Activated CD4-positive, alpha-beta T cell treated with anti-CD3 and anti-CD28 coated beads, Interleukin-2, amount 10 ng/mL, durations not matched to agents 24 days and 14 days (primary cell): ENCODE measurements around the gene STK25. TPM values are rescaled to one million over a fixed set of nuclear protein-coding genes. Genes with fewer than 3 reads are reported as not detected.

Experiments used
- DNase-seq: peaks from one replicate; pipeline ENCODE4 v3.0.0; 2022
- H3K27ac Mint-ChIP-seq: one replicate; pipeline ENCODE4 v1.8.0; 2022; ENCODE audit warnings: mild to moderate bottlenecking, mixed read lengths
- H3K27me3 Mint-ChIP-seq: one replicate; pipeline ENCODE4 v1.8.0; 2022; ENCODE audit warnings: mixed read lengths
- H3K36me3 Mint-ChIP-seq: one replicate; pipeline ENCODE4 v1.8.0; 2022; ENCODE audit warnings: low read depth, mild to moderate bottlenecking, mixed read lengths
- H3K4me1 Mint-ChIP-seq: one replicate; pipeline ENCODE4 v1.8.0; 2021; ENCODE audit warnings: mixed read lengths
- H3K4me3 Mint-ChIP-seq: one replicate; pipeline ENCODE4 v1.8.0; 2022; ENCODE audit warnings: mild to moderate bottlenecking, moderate library complexity, mixed read lengths
- H3K9me3 Mint-ChIP-seq: one replicate; pipeline ENCODE4 v1.8.0; 2021; ENCODE audit warnings: mixed read lengths
- intact Hi-C: fragments of 100-400 bp; cut with micrococcal nuclease; formaldehyde crosslinking; loops from one replicate; pipeline ENCODE4 v1.15.1; 2023
- total RNA-seq: library from RNA; stranded (reverse); gene quantifications from 2 replicates; pipeline ENCODE4 v1.2.3, GENCODE V29; 2022

Gene STK25
- total RNA-seq, 1 donor from 2014 or later, result 121 TPM

- Mint-ChIP-seq H3K27me3 (no peaks in the 10 kb centered on the region), H3K4me3 (no peak overlapping the region), H3K27ac (no peak overlapping the region), H3K9me3 (no peaks in the 10 kb centered on the region), H3K4me1 (no peaks in the 10 kb centered on the region), H3K36me3 (peaks cover 3% of the 10 kb centered on the region)
- intact Hi-C loops, result no loop called here
- no peak for DNase-seq
Observed at GRCh38 chr2:241489733-241490680, 18.4 kb downstream of the STK25 start.

GRCh38 chr2:241489088-241489487 is 19.3 kb downstream of the STK25 start:
- Mint-ChIP-seq H3K27ac (no peak overlapping the region), H3K9me3 (no peaks in the 10 kb centered on the region), H3K4me1 (no peaks in the 10 kb centered on the region), H3K36me3 (peaks cover 2% of the 10 kb centered on the region), H3K27me3 (no peaks in the 10 kb centered on the region), H3K4me3 (no peak overlapping the region)
- intact Hi-C loops, result no loop called here
- DNase-seq, result no peak

GRCh38 chr2:241485172-241485911 is 23.0 kb downstream of the STK25 start:
- no peaks in the 10 kb centered on the region for H3K9me3 Mint-ChIP-seq
- H3K27me3 Mint-ChIP-seq, result no peaks in the 10 kb centered on the region
- no peaks in the 10 kb centered on the region for H3K4me1 Mint-ChIP-seq
- intact Hi-C loops, result no loop called here
- no peak overlapping the region for H3K4me3 Mint-ChIP-seq
- H3K27ac Mint-ChIP-seq, result no peak overlapping the region
- H3K36me3 Mint-ChIP-seq, result no peaks in the 10 kb centered on the region
- no peak for DNase-seq

- no peaks in the 10 kb centered on the region for H3K4me1 Mint-ChIP-seq
- no peaks in the 10 kb centered on the region for H3K36me3 Mint-ChIP-seq
Observed at GRCh38 chr2:241483305-241483704, 25.1 kb downstream of the STK25 start.

GRCh38 chr2:241482126-241482955 is 26.0 kb downstream of the STK25 start:
- Mint-ChIP-seq H3K9me3 (no peaks in the 10 kb centered on the region), H3K27ac (no peak overlapping the region), H3K4me1 (no peaks in the 10 kb centered on the region), H3K4me3 (no peak overlapping the region), H3K36me3 (no peaks in the 10 kb centered on the region), H3K27me3 (no peaks in the 10 kb centered on the region)
- intact Hi-C loops, result no loop called here
- no peak for DNase-seq

More at GRCh38 chr2:241483305-241483704, 25.1 kb downstream of the STK25 start:
- H3K4me3 Mint-ChIP-seq, result no peak overlapping the region
- H3K27me3 Mint-ChIP-seq, result no peaks in the 10 kb centered on the region
- no peak overlapping the region for H3K27ac Mint-ChIP-seq
- intact Hi-C loops, result no loop called here
- H3K9me3 Mint-ChIP-seq, result no peaks in the 10 kb centered on the region
- DNase-seq, result no peak

- DNase-seq, result no peak
- no peaks in the 10 kb centered on the region for H3K4me1 Mint-ChIP-seq
- no peak overlapping the region for H3K27ac Mint-ChIP-seq
- H3K27me3 Mint-ChIP-seq, result no peaks in the 10 kb centered on the region
- intact Hi-C loops, result no loop called here
- no peaks in the 10 kb centered on the region for H3K9me3 Mint-ChIP-seq
- H3K36me3 Mint-ChIP-seq, result no peaks in the 10 kb centered on the region
- H3K4me3 Mint-ChIP-seq, result no peak overlapping the region
Observed at GRCh38 chr2:241481687-241482086, 26.7 kb downstream of the STK25 start.

- Mint-ChIP-seq H3K36me3 (no peaks in the 10 kb centered on the region), H3K4me3 (no peak overlapping the region), H3K4me1 (no peaks in the 10 kb centered on the region), H3K27ac (no peak overlapping the region), H3K9me3 (no peaks in the 10 kb centered on the region), H3K27me3 (no peaks in the 10 kb centered on the region)
- intact Hi-C loops, result no loop called here
- no peak for DNase-seq
Observed at GRCh38 chr2:241479026-241479898, 29.1 kb downstream of the STK25 start.

GRCh38 chr2:241478166-241478565 is 30.2 kb downstream of the STK25 start:
- Mint-ChIP-seq H3K27ac (no peak overlapping the region), H3K9me3 (no peaks in the 10 kb centered on the region), H3K27me3 (peaks cover under 1% of the 10 kb centered on the region), H3K4me1 (no peaks in the 10 kb centered on the region), H3K36me3 (no peaks in the 10 kb centered on the region), H3K4me3 (no peak overlapping the region)
- DNase-seq, result no peak
- intact Hi-C loops, result no loop called here

- Mint-ChIP-seq H3K9me3 (no peaks in the 10 kb centered on the region), H3K27ac (no peak overlapping the region), H3K4me3 (no peak overlapping the region), H3K4me1 (peaks cover under 1% of the 10 kb centered on the region), H3K27me3 (peaks cover 10% of the 10 kb centered on the region), H3K36me3 (no peaks in the 10 kb centered on the region)
- no peak for DNase-seq
- intact Hi-C loops, result no loop called here
Observed at GRCh38 chr2:241475267-241475666, 33.1 kb downstream of the STK25 start.

- H3K27ac Mint-ChIP-seq, result no peak overlapping the region
- no peaks in the 10 kb centered on the region for H3K9me3 Mint-ChIP-seq
- no peak for DNase-seq
- H3K36me3 Mint-ChIP-seq, result no peaks in the 10 kb centered on the region
- no peak overlapping the region for H3K4me3 Mint-ChIP-seq
- peaks cover 10% of the 10 kb centered on the region for H3K27me3 Mint-ChIP-seq
- H3K4me1 Mint-ChIP-seq, result peaks cover 1% of the 10 kb centered on the region
- intact Hi-C loops, result no loop called here
Observed at GRCh38 chr2:241473399-241473798, 35.0 kb downstream of the STK25 start.

GRCh38 chr2:241469746-241470145 is 38.6 kb downstream of the STK25 start:
- H3K27ac Mint-ChIP-seq, result no peak overlapping the region
- no peaks in the 10 kb centered on the region for H3K36me3 Mint-ChIP-seq
- H3K4me1 Mint-ChIP-seq, result peaks cover 1% of the 10 kb centered on the region
- intact Hi-C loops, result no loop called here
- H3K9me3 Mint-ChIP-seq, result no peaks in the 10 kb centered on the region
- H3K4me3 Mint-ChIP-seq, result no peak overlapping the region
- peaks cover 15% of the 10 kb centered on the region for H3K27me3 Mint-ChIP-seq
- peak; percentile 67 for DNase-seq

- peaks cover 1% of the 10 kb centered on the region for H3K4me1 Mint-ChIP-seq
- no peaks in the 10 kb centered on the region for H3K36me3 Mint-ChIP-seq
- H3K4me3 Mint-ChIP-seq, result no peak overlapping the region
- no peak overlapping the region for H3K27ac Mint-ChIP-seq
- intact Hi-C loops, result no loop called here
- DNase-seq, result no peak
- H3K27me3 Mint-ChIP-seq, result peaks cover 16% of the 10 kb centered on the region
- no peaks in the 10 kb centered on the region for H3K9me3 Mint-ChIP-seq
Observed at GRCh38 chr2:241468476-241468781, 40.0 kb downstream of the STK25 start.
